GM10847 (cell line): ENCODE data around the gene RALGAPB.

Experiments
- POLR2A ChIP-seq: IDR thresholded peaks from 2 replicates; pipeline ENCODE4 v1.6.1; 2011; ENCODE audit not compliant: insufficient read length; ENCODE audit errors: extremely low read depth

RALGAPB gene

DNA sequence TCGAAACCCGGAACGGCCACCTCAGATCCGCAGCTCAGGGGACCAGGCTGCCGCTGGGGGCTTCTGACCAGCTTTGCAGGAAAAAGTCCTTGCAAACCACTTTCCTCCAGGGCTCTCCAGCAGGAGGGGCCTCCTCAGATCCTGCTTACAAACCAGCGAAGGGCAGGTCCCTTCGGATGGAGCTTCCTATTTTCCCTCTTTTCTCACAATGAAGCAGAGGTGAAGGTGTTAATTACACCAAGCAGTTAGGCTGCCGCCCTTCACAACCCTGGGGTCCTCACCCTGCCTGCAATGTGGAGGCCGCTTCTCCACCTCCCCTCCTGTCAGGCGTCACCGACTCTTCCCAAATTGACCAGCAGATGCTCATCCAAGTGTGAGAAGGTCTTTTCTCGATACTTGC, 134.7 kb downstream of the RALGAPB start:
- no peak for TF ChIP-seq POLR2A

DNA sequence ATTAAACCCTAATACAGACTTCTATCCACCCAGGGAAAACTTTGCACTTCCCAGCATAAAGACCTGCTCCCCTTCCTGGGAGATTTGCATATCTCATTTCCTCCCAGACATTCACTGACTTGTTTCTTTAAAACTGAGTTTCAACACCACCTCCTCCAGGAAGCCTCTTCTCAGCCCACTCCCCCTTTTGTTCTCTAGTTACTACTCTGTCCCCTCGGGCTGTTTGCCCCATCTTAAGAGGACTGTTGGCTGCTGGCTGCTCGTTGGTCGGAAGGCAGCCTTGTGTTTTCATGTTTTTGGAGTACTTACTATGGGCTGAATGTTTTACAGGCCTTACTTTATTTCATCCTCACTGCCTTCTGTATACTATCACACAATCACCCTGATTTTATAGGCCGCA, 135.5 kb downstream of the RALGAPB start:
- TF ChIP-seq POLR2A: no peak

- no peak for TF ChIP-seq POLR2A
Measured at GRCh38 chr20:38609815-38610214, 137.2 kb downstream of the RALGAPB start.

GRCh38 chr20:38610521-38610920, 137.9 kb downstream of the RALGAPB start:
- no peak for TF ChIP-seq POLR2A

DNA sequence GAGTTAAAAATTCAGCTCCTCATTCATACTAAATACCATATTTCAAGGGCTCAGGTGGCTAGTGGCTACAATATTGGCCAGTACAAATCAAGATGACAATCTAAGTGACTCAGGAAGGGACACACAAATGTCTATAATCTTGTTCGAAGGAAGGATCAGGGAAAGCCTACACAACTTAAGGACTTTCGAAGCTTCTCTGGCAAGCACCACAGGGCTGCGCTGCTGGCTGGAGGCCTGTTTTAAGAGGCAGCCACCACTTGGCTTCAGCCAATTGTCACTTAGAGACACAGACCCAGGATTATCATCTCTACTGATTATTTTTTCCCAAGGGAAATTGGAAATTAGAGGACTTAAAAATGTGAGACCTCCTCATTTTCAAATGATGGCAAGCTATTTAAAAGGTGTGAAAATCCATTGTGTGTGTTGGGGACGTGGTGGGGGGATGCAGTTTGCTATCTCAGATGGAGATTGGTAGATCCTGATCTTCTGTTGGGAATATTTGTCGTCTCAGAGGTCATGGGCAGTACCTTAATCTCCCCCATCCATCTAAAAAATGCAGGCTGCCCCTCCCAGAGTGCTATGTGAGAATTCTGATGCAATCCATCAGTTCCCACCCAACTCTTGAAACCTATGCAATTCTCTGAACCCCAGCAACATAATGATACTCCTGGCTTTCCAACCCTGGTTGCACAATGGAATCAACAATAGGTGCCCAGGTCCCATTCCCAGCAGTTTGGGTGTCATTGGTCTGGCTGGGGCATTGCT, 140.3 kb downstream of the RALGAPB start:
- no peak for TF ChIP-seq POLR2A

GRCh38 chr20:38615283-38615682, 142.6 kb downstream of the RALGAPB start:
- TF ChIP-seq POLR2A: no peak

- TF ChIP-seq POLR2A: no peak
Measured at GRCh38 chr20:38616457-38616856, 143.8 kb downstream of the RALGAPB start.

- no peak for TF ChIP-seq POLR2A
Measured at GRCh38 chr20:38617011-38617829, 144.6 kb downstream of the RALGAPB start.

GRCh38 chr20:38617830-38618196, 145.2 kb downstream of the RALGAPB start:
- TF ChIP-seq POLR2A: no peak

GRCh38 chr20:38620441-38620840, 147.8 kb downstream of the RALGAPB start:
- TF ChIP-seq POLR2A: no peak

- TF ChIP-seq POLR2A: no peak
Measured at GRCh38 chr20:38623061-38623460, 150.4 kb downstream of the RALGAPB start.

DNA sequence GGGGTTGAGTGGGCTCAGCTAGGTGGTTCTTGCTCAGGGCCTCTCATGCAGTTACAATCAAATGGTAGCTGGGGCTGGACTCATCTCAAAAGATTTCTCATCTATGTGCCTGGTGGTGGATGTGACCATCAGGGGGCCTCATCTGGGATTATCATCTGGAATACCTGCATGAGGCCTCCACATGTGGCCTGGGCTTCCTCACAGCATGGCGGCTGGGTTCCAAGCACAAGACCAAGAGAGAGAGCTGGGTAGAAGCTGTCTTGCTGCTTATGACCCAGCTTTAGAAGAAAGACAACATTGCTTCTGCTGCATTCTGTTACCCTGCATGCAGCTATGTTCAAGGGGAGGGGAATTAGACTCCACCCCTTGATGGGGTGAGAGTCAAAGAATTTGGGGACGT, 151.4 kb downstream of the RALGAPB start:
- TF ChIP-seq POLR2A: no peak

DNA sequence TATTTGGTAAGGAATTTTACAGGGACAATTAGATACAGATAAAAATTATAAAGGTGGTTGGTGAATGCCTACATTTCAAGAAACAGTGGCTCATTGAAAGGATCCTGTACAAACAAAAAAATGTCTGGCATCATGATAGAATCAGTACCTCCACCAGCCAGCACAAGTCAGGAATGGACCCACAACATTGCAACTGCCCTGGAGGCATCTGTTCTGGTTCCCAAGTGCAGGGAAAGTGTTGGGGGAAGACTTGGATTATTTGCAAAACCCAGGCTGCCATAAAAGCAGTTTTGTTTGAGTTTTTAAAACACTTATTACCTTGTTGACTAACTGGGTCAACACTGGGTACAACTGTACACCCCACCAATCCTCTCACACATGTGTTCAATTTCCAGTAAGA, 153.3 kb downstream of the RALGAPB start:
- TF ChIP-seq POLR2A: no peak

GRCh38 chr20:38626921-38627659, 154.4 kb downstream of the RALGAPB start:
- TF ChIP-seq POLR2A: no peak
